HuH-7.5 (cell line): ENCODE measurements around the gene SH3TC1.

Experiments used
- DNase-seq: peaks from one replicate; pipeline ENCODE4 v3.0.0; 2011; ENCODE audit warnings: low spot score

Gene SH3TC1

DNA sequence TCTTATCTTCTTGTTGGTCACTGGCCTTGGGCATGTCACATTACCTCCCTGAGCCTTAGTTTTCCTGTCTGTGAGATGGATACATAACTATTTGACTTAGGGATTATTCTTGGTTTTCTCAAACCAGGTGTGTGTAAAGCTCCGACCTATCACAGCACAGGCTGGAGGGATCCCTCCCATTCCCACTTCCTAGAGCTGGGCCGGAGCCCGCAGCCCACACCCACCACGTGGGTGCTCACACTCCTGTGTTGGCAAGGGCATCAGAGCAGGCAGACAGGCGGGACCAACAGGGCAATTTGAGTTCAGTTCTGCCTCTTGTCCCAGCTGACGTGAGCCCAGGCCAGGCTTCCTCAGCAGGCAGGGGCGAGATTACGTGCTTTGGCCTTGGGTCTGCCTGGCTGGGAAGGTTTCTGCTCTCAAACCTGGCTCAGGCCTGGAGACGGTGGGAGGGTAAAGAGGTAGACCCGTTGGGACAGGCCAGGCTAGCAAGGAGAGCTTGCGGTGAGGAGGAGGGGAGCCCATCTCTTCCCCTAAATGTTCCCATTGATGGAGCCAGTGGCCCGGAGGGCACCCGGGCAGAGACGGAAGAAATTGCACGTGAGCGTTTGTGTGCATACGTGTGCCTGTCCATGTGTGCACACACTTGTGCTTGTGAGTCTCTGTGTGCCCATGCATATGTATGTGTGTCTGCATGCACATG is 734 bp upstream of the SH3TC1 start:
- DNase-seq, result no peak

DNA sequence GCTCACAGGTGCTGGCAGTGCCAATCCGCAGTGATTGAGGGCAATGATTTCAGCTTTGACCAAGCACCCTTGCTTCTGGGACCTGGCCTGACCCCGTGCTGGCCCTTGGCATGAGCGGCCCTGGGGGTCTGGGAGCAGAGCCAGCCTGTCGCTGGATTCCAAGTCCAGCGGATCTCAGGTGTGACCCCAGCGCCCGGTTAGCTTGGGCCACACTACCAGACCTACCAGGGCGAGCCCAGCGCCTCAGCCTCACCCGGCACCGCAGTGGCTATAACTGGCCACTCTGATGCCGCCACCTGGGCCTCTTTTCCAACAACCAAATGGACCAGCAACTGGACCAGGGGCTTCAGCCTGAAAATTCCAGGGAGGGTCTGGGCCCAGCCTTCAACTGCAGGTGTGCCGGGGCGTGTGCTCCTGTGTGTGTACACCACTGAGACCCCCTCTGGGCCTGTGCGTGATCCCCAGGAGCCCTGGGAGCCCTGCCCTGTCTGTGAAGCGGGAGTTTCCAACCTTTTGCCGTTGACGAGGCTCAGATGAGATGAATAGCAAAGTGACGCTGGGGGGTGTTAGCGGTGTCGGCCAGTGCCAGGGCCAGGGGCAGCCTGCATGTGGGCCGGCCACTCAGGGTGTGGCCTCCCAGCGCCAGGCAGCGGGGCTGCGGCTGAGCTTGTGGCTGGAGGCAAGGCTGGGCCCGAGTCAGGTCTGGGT is 658 bp downstream of the SH3TC1 start:
- DNase-seq, result peak; percentile 67

DNA sequence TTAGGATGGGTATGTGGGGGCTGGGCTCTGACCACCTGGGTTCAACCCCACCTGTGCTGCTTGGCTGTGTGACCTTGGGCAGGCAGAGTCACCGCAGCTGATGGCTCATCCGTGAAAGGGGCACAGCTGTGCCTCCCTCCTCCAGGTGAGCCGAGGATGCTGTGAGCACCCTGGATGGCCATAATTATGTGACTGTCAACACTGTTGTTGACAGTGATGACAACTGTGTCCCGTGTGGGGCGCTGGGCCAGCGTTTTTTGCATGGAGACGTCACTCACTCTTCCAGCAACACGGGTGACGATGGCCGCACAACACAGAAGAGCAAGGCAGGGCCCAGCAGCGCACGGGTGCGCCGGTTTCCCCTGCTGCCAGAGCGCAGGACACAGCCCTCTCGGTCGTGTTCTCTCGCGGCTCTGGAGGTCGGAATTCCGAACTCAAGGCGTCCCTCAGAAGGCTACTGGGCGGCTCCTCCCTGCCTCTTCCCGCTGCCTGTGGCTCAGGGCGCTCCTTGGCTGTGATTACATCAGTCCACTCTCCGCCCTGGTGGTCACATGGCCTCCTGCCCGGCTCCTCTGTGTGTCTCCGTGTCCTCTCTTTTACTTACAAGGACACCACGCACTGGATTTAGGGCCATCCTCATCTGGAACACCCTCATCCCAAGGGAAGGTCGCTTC is 1.3 kb downstream of the SH3TC1 start:
- DNase-seq, result no peak

DNA sequence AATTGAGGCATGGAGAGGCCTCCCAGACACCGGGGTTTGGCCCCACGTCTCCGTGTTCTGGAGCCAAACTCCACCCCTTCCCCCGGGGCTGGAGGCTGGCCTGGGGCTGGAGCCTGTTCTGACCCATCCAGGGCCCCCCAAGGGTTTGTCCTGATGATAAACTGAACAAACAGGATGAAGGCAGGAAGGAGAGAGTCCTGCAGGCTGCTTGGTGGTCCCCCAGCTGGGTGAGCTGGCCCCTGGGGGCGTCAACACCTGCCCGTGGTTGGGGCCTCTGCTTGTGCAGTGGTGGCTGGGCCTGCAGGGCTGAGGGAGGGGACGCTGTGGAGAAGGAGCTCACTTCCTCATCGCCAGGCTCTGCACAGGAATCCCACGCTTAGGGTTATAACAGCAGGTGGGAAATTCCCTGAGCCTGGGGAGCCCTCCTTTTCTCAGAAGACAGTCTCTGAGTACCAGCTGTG is 2.3 kb downstream of the SH3TC1 start:
- DNase-seq, result no peak

DNA sequence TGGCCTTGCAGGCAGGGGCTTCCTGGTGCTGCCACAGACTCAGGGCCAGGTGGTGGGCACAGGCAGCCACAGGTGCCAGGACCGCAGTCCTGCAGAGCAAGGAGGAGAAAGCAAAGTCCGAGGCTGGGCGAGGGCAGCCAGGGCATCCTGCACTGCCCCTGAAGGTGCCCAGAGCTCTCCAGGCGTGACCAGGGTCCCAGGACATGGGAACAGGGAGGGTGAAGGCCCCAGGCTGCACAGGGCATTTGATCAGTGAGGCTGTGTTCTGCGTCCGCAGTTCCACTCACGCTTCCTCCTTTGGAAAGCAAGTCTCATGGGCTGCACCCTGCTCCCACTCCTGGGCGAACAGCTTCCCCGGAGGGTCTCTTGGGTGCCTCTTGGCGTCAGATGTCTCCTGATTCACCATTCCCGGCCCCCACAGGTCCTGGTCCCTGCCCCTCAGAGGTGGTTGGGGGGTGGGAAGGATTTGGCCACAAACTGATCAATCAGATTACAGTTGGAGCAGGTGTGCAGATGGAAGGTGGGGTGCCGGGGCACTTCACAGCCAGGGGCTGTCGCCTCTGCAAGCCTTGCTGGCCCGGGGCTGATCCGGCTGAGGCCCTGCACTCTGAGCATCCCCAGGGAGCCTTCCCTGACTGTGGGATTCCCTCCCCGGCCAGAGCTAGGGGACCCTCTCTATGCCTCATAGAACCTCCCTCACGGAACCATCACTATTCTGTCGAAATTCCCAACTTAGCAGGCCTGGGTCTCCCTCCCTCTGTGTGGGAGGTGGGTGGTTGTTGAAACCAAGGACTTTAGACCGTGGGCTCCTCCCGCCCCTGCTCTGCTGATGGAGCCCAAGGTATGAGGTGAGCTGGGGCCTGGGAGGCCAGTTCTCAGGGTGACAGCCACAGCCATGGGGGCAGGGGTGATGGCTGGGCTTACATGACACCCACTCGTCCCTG is 3.3 kb downstream of the SH3TC1 start:
- peak; percentile 87 for DNase-seq

DNA sequence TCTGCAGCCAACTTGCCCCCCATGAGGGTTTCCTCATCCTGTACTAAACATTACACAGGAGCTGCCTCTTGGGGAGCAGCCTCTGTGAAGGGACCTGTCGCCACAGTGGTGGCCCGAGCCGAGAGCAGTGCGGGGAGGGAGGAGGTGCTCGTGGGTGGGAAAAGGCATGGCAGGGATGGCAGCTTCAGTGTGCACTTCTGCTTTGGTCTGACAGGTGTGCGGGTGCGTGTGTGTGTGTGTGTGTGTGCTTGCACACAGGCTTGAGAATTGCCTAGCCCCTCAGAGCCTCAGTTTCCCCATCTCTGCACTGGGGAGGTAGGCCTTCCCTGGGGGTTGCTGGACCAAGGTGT is 3.9 kb downstream of the SH3TC1 start:
- no peak for DNase-seq

DNA sequence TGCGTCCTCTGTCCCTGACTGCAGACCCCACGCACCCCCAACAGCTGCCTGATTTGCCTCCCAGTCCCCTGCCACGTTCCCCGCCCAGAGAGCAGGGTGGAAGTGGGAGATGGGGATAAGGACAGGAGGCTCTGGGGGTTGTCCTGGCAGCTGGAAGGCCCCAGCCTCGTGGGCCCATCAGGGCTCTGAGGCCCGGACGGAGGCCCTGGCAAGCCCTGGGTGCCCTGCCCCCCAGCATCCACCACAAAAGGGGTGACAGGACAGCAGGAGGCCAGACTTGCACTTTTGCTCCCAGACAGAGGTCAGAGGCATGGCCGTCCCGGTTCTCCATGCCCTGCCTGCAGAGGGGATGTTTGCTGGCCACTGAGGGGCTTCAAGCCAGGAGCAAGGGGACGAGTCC is 4.7 kb downstream of the SH3TC1 start:
- no peak for DNase-seq

DNA sequence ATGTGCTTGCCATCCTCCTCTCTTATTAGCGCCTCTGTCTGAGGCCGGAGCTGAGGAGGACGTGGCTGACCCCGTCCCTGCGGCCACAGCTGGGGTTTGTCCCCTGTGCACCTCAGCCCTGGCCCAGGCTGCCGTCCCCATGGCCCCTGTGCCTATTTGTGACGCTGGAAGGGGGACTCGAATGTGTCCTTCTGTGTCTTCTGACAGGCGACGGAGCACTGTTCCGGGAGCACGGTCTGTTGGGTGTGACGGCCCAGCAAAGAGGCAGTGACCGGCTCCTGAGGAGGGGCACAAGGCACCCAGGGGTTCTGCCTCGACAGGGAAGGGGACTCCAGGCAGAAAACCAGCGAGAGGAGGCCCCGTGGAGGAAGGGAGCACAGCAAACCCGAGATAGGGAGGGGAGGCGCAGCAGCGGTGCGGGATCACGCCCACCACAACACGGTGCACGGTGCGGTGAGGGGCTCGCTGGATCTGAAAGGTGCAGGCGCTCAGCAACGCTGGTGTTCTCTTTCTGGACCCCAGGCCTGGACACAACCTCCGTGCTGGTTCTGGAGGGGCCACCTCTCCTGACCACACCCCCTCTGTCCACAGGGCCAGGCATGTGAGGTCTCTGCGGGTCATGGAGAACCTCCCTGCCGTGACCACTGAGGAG is 5.6 kb downstream of the SH3TC1 start:
- DNase-seq, result no peak

DNA sequence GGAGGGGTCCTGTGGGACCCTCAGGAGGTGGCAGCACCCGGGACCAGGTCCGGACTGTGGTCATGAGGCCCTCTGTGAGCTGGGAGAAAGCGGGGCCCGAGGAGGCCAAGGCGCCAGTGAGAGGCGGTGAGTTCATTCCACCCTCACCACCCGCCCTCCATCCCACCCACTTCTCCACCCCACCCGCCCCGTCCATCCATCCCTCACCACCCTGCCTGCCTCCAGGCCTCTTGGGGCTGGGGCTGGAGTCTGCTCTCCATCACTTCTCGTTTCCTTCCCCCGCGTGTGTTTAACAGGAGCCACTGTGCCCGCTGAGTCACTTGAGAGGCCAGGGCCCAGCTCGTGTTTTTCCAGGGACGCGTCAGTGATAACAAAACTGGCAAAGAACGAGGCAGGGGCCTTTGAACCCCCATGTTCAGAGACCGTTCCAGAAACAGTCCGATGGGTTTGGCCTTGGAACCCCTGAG is 6.2 kb downstream of the SH3TC1 start:
- no peak for DNase-seq

DNA sequence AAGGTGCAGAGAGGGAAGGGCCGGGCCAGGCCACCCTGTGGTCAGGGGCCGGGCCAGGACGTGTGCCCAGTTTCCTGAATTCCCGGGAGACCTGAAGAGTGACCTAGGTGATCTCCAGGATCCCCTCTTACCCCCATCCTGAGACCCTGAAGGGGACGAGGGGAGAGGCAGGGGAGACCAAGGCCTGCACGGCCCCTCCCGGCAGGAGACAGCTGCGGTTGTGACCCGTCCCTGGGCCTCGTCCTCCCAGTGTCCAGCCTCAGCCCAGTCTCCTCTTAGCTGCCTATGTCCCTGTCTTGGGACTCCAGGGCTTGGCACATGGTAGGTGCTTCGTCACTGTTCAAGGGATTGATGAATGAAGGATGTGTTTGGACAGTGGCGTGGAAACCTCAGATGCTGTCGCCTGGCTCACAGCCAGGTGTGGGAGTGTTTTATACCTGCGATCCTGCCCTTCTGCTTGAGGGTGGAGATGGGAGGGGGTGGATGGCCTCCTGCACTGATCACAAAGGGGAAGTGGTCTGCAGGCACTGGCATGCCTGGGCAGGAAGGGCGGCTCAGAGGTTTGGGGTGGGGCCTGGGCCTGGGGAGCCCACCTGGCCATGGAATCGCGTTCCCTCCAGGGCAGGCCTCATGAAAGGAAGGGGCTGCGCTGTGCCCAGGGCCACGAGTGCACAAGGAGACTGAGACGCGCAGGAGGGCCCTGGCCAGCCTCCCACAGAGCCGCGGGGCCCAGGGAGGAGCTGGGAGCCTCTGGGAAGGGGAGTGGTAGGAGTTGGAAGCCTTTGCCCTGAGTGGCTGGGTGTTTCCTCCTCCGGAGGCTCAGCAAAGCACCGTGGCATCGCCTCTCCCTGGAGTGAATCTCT is 6.9 kb downstream of the SH3TC1 start:
- DNase-seq, result no peak

DNA sequence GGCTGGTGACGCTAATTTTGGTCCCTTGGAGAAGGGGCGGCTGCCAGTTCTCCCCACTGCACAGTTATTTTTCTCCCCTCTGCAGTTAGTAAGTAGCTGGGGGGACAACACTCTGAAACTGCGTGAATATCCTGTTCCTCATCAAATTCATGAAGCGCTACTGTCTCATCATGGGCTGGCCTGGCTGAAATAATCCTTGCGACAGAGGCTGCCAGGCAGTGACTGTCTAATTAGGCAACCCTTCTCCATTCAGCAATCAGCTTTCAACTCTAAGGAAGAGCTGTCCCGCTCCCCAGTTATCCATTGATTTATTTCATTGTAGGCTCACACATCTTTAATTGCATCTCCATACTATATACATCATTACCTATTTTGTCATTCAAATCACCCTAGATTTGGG is 8.2 kb downstream of the SH3TC1 start:
- DNase-seq, result no peak

DNA sequence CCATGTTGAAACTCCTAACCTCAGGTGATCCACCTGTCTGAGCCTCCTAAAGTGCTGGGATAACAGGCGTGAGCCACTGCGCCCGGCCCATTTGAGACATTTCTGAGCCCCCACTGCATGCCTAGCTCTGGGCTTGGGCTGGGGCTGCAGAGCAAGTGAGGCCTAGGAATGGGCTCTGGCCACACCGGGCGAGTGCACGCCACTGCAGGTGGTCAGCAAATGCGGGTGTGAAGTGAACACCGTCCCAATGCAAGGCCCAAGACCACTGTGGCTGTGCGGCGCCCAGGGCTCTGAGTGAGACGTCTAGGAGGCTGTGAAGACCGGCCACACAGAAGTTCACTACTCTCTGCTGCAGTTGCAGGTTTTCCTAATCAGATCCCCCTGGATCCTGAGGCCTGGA is 9.5 kb downstream of the SH3TC1 start:
- no peak for DNase-seq

DNA sequence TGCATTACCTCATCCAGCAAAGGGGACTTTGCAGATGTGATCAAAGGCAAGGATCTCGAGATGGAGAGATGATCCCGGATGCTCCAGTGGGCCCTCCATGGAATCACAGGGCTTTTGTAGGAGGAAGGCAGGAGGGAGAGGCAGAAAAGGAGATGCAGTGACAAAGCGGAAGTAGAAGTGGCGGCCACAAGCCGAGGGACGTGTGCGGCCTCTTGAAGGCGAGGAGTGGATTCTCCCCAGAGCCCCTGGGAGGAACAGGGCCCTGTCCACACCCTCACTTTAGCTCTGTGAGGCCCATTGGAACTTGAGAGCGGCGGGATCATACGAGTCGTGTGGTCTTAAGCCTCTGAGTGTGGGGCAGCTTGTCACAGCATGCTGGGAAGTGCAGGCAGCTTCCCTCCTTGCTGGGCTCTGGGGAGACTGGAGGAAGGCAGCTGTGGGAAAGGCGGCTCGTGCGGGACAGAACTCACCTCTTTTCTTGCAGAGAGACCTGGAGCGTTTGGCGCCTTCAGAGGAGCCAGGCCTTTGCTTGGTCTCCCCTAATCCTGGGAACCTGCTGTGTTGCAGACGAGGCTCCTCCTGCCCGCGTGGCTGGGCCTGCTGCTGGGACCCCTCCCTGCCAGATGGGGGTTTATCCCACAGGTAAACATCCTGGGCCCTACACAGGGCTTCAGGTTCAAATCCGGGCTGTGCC is 10.2 kb downstream of the SH3TC1 start:
- DNase-seq, result no peak

DNA sequence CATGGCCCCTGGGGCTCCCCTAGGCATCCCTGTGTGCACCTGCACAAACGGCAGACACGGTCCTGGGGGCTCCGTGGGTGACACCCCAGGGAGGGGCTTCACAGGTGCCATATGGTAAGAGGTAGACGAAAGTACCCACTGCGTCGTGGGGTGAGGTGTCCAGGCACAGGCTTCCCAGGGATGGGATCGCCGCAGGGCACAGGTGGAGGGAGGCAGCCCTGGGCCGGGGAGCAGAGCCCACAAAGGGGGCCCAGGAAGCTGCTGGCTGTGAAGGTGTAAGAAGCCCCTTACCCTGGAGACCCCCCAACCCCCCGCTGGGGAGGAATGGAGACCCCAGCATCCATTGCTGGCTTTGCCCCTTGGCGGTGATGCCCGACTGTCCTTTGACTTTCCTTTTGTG is 10.9 kb downstream of the SH3TC1 start:
- no peak for DNase-seq

DNA sequence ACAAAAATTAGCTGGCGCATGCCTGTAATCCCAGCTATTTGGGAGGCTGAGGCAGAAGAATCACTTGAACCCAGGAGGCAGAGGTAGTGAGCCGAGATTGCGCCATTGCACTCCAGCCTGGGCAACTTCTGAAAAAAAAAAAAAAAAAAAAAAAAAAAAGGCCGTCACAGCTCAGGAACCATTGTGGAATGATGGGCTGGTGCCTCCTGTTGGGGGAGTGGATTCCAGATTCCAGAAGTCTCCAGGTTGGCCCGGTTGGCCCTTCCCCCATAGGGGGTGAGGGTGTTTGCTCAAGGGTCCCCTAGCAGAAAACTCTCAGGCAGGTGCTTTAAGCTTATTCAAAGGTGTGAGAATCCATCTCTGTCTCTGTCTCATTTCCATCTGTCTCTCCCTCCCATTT is 11.5 kb downstream of the SH3TC1 start:
- no peak for DNase-seq

DNA sequence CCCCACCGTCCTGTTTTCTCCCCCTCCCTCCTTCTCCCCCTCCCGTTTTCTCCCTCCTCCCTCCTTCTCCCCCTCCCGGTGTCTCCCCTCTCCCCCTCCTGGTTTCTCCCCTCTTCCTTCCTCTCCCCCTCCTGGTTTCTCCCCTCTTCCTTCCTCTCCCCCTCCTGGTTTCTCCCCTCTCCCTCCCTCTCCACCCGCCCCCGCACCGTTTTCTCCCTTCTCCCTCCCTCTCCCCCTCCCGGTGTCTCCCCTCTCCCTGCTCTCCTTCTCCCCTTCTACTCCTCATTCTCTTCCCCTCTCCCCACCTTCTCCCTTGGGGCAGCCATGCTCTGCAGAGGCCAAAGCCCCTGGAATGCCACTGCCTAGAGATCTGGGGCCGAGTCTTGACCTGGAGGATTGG is 12.2 kb downstream of the SH3TC1 start:
- no peak for DNase-seq

DNA sequence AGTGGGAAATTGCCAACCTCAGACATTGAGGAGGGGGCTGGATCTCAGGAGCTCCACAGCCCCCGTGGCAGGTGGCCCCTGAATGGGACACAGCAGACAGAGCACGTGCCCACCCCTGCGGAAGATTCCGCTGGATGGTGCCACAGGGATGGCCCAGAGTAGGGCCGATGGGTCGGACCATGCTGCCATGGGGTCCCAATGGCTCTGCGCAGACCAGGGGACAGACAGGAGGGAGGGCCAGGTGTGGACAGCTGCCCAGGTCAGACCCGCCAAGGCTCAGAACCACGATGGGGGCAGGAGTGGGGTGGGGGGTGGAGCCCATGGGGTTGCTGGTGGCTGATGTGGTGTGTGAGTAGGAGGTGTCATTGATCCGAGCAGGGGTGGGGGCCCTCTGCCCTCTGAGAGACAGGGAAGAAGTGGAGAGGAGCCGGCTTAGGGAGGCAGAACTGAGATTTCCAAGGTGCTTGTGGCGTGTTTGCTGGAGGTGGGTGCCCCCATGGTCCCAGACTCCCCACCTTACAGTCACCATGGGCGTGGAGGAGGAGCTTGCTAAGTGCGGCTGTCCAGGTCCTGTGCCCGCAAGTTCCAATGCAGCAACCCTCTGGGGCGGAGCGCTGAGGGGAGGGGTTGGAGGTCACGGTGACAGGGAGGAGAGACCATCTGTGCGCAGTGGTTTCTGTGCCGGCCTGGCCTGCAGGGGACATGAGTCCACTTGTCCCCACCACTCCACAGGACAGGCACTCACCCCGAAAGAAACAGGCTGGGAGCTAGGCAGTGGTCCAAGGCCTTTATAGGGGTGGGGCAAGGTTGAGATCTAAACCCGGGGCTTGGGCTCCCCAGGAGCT is 12.9 kb downstream of the SH3TC1 start:
- no peak for DNase-seq

DNA sequence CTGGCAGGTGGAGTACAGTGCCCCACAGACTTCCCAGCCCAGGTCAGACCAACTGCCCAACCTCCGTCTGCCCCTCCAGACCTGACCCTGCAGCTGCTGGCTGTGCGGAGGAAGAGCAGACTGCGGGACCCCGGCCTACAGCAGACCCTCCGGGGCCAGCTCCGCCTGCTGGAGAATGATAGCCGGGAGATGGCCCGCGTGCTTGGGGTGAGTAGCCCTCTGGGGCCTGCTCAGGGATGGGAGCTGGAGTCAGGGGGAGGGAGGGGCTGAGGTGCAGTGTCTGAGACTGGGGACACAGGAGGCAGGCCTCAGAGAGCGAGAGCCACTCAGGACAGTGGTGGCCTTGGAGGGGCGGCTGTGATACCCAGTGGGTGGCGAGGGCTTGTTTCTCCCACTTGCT is 13.5 kb downstream of the SH3TC1 start:
- DNase-seq, result no peak

DNA sequence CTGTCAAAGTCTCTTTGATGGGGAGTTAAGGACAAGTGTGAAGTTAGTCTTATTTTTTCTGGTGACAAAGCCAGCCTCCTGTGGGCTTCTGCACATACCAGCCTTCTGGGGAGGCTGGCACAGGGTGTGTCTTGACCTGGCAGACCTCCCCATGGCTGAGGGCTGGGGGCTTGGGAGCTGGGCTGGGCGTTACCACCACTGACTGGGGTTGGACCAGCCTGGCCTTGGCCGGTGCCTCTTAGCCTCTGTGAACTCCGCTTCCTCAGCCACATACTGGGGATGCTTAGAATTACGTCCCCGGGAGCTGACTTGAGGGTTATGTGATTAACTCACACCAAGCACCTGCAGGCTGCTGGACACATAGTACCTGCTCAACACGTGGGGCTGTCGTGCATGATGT is 14.0 kb downstream of the SH3TC1 start:
- DNase-seq, result no peak
